ENCODE data around the gene LGR4.
"Not testable (repeated sequence)": the region's sequence is repeated elsewhere in the genome, so short reads cannot be mapped to it uniquely, and the experiment has no call there.

LGR4 gene, protein sequence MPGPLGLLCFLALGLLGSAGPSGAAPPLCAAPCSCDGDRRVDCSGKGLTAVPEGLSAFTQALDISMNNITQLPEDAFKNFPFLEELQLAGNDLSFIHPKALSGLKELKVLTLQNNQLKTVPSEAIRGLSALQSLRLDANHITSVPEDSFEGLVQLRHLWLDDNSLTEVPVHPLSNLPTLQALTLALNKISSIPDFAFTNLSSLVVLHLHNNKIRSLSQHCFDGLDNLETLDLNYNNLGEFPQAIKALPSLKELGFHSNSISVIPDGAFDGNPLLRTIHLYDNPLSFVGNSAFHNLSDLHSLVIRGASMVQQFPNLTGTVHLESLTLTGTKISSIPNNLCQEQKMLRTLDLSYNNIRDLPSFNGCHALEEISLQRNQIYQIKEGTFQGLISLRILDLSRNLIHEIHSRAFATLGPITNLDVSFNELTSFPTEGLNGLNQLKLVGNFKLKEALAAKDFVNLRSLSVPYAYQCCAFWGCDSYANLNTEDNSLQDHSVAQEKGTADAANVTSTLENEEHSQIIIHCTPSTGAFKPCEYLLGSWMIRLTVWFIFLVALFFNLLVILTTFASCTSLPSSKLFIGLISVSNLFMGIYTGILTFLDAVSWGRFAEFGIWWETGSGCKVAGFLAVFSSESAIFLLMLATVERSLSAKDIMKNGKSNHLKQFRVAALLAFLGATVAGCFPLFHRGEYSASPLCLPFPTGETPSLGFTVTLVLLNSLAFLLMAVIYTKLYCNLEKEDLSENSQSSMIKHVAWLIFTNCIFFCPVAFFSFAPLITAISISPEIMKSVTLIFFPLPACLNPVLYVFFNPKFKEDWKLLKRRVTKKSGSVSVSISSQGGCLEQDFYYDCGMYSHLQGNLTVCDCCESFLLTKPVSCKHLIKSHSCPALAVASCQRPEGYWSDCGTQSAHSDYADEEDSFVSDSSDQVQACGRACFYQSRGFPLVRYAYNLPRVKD

DNA sequence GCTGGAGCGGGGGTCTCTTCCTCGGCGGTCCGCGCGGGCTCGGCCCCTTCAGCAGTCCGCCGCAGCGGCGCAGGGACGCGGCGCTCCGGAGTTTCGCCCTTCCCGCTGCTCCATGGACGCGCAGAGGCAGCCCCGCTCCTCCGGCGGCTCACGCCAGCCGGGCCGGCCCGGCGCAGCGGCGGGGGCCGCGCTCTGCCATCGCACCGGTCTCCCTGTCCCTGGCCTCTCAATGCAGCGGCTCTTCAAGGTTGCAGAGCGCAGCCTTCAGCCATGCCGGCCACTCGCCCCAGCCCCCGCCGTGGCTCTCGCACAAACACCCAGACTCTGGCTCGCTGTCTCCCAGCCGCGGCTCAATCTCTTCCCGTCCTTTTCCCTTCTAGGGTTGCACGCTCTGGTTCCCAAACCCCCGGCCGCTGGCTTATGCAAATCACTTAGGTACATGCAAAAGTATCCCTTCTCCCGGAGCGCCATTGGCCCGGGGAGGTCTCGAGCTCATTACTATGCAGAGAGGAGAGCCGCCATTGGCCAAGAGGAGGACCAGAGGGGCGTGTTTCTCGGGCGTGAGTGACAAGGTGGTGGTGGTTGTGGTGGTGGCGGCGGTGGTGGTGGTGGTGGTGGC lies at the start of gene LGR4:
Gene LGR4 (minus strand): TSS at position 393 of the 619 bp plus-strand sequence. CDS start 488 bp downstream, outside the sequence.
- DNase-seq (ENCODE audit: low read depth in 3 of 3): peak; percentile 51 to 57 (median 55)

GRCh38 chr11:27520226-27520625 lies 47.6 kb upstream of the LGR4 start:
- DNase-seq (ENCODE audit: low read depth in 3 of 3): no peak

GRCh38 chr11:27518518-27518917 lies 45.9 kb upstream of the LGR4 start:
- DNase-seq (ENCODE audit: low read depth in 3 of 3): no peak

GRCh38 chr11:27517490-27517889 lies 44.9 kb upstream of the LGR4 start:
- not testable (repeated sequence) for DNase-seq (ENCODE audit: low read depth in 3 of 3)

DNA sequence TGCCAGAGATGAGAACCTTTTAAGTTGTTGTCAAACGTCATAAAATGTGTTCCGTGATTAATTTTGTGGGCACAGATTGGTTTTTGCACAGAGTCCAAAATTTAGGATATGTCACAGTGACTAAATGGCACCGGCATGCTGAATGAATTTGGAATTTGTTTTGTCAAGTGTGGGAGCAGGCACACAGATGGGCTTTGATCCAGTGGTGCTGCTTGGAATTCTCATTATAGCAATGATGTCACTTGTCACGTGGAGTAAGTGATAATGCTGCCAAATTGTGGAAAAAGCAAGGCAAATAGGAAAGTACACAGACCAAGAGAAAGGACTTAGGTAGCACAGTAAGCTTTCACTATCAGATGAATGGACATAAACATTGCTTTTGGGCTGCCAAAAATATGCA lies 42.0 kb upstream of the LGR4 start:
- DNase-seq (ENCODE audit: low read depth in 3 of 3): no peak

DNA sequence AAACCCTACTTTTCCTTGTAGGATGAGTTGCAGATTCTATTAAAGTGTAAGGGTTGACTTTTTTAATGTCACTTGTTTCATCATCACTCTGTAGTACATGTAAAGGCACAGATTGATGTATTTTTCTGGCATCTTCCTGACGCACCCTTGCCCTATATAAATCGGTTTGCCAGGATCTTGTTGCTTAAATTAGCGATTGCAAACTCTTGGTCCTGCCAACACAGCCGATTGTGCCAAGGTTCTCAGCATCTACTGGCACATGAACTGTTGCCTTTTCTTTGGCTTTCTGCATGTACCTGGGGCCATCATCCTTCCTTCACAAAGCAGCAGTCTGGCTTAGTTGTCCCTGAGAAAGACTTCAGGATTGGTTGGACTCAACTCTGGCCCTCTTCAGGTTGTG lies 41.5 kb upstream of the LGR4 start:
- DNase-seq (ENCODE audit: low read depth in 3 of 3): no peak

- no peak for DNase-seq (ENCODE audit: low read depth in 3 of 3)
Observed at GRCh38 chr11:27513389-27513788, 40.8 kb upstream of the LGR4 start.

DNA sequence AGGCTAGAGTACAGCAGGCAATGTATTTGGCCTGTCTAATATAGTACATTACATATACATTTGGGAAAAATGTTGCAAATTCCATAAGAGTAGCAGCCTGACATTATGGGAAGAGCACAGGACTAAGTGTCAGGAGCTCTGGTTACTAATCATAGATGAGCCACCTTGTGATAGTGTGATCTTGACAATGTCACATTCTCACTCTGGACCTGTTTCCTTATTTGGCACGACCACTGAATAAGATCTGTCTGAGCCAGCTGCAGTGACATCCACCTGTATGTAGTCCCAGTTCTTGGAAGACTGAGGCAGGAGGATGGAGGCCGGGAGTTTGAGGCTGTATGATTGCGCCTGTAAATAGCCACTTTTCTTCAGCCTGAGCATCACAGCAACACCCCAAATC lies 39.6 kb upstream of the LGR4 start:
- no peak for DNase-seq (ENCODE audit: low read depth in 3 of 3)

- no peak for DNase-seq (ENCODE audit: low read depth in 3 of 3)
Observed at GRCh38 chr11:27509908-27510307, 37.3 kb upstream of the LGR4 start.

DNA sequence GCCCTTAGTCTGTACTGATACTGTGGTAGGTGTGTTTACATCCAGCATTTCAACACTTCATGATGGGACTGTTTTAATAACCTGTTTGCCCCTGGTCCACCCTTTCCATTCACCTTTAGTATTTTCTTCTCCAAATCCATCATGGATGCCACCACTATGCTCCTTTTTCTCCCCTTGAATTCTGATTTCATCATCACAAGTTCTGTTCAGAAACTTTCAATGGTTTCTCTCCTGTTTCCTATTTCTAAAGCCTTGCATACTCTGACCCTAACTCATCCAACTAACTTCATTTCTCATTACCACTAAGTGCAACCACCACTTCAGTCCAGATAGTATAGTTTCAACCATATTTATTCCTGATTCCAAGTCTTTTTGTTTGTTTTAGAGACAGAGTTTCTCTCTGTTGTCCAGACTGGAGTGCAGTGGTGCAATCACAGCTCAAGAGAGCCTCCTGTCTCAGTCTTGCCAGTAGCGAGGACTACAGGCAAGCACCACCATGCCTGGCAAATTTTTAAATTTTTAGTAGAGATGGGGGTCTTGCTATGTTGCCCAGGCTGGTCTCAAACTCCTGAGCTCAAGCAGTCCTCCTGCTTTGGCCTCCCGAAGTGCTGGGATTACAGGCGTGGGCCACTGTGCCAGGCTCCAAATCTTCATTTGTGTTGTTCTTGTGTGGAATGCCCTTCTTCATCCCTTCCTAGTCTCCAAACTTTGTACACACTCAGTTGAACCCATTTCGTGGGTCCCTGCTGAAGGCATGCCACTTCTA lies 35.1 kb upstream of the LGR4 start:
- no peak for DNase-seq (ENCODE audit: low read depth in 3 of 3)

- DNase-seq (ENCODE audit: low read depth in 3 of 3): peak; percentile 90 to 94 (median 92)
Observed at GRCh38 chr11:27506200-27507182, 33.9 kb upstream of the LGR4 start, which contains the start of gene LIN7C. TSS of gene LIN7C (minus strand) at chr11:27506769. CDS start at chr11:27506752, 17 bp downstream.

GRCh38 chr11:27505781-27506180 lies 33.2 kb upstream of the LGR4 start:
- DNase-seq (ENCODE audit: low read depth in 3 of 3): no peak

DNA sequence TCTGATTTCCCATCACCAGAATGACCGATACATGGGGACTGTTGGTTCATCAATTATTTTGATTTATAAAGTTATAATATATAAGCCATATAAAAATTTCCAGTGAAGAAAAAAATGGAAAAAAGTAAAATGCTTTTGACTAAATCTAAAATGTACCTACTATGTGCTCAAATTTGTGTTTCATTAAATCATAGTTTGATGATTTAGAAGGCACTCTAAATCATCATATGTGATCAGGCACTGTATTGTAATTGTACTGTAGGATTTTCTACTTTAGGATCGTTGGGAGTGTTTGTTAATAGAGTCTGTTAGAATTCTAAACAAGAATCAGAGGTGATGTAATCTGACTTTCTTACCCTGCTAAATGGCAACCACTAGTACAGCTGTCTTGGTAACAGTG lies 31.6 kb upstream of the LGR4 start:
- DNase-seq (ENCODE audit: low read depth in 3 of 3): no peak

DNA sequence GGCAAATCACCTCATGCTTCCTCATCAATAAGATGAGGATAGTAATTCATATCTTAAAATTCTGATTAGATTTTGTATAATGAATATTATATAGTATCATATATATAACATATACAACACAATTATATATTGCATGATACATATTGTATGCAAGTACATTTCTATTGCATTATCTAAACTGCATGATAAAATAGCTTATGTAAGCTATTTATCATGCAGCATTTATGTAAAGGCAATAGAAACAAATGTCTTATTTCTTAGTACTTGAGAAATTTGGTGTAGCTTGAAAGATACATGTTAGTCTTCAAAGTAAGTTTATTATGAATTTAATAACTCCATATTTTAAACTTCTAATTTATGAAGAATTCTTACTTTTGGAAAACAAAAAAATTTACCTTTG lies 28.5 kb upstream of the LGR4 start:
- DNase-seq (ENCODE audit: low read depth in 3 of 3): no peak

GRCh38 chr11:27497911-27498310 lies 25.3 kb upstream of the LGR4 start:
- no peak for DNase-seq (ENCODE audit: low read depth in 3 of 3)

GRCh38 chr11:27497284-27497866 lies 24.8 kb upstream of the LGR4 start:
- no peak for DNase-seq (ENCODE audit: low read depth in 3 of 3)

DNA sequence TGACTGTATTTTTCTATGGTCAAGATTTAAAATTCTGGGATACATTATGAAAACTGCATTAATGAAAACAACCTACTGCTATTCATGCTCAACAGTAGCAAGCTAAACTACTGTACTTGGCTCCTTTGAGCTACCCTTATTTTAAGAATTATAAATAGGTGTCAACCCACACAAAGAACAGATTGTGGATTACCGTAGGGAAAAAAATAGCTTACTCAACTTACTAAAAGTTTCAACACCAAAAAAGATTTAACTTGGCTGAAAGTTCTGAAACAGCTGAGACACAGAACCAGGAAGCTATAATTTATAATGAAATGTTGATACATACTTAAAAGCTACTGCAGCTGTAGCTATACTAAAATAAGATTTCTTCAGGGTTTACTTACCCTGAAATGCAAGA lies 23.9 kb upstream of the LGR4 start:
- no peak for DNase-seq (ENCODE audit: low read depth in 3 of 3)

- DNase-seq (ENCODE audit: low read depth in 3 of 3): no peak
Observed at GRCh38 chr11:27495710-27496300, 23.2 kb upstream of the LGR4 start.

DNA sequence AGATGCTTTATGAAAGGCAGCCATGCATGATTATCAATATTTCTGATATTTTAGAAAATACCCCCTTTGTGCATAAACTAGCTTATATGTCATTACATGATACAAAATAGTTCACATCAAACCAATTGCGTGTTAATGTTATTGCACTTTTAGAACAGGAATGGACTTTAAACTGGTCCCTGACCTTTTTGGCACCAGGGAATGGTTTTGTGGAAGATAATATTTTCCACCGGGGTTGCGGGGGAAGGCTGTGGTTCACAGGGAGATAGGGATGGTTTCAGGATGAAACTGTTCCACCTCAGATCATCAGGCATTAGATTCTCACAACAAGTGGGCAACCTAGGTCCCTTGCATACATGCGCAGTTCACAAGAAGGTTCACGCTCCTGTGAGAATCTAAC lies 16.5 kb upstream of the LGR4 start:
- DNase-seq (ENCODE audit: low read depth in 3 of 3): no peak
